NCI-H1694 (cell line): Measurements from ENCODE around the gene ZNF443.
A peak's percentile ranks its signal among the peaks of the same experiment; 100 is the strongest.
"Not testable (repeated sequence)": the region's sequence is repeated elsewhere in the genome, so short reads cannot be mapped to it uniquely, and the experiment has no call there.

Source experiments
- DNase-seq: peaks from one replicate; lab custom pipeline; 2025; lab: John Stamatoyannopoulos, UW

The ZNF443 gene

DNA sequence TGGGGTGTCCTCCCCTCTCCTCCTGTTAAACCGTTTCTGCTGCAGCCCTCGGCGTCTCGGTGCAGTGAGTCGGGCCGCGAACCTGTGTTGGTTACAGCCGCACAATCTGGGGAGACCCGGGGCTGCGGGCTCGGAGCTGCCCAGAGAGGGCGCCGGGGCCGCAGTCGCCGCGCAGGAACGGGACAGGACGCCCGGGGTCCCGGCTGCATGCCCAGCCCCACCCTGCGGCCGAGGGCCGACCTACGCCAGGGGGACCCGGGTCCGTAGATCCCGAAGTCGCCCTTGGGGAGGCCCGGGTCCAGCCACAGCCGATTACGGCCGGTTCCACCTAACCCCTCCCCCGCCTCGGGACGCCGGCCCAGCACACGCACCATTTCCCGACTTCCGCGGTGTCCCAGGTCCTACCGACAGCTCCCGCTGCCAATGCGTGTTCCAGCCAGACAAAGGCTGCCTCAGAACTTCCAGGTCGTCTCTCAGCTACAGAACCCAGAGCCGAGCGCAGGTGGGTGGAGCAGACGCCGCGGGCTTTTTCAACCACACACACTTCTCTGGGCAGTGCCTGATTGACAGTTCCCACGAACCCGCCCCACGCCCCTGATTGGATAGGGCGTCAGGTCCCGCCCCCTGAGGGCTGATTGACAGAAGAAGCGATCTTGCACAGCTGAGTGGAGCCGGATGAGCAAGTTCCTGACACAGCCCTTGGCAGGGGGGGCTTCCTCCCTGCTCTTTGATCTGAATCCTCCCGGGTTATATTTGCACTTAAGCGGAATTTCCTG lies at the start of gene ZNF443:
ZNF443 (minus strand) TSS at position 481 of the 776 bp plus-strand sequence; CDS start at position 374, 107 bp downstream.
- peak; percentile 94 for DNase-seq

- not testable (repeated sequence) for DNase-seq
Measured at GRCh38 chr19:12486265-12486783, 45.5 kb upstream of the ZNF443 start.

DNA sequence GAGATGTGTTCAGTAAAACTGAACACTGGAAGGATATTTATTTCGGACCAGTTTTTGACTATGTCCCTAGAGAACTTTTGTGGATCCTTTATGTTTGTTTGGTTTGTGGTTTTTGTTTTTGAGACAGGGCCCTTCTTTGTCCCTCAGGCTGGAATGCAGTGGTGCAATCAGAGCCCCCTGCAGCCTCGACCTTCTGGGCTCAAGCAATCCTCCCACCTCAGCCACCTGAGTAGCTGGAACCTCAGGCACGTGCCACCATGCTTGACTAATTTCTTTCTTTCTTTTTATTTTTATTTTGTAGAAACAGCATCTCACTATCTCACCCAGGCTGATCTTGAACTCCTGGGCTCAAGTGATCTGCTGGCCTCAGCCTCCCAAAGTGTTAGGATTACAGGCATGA lies 44.8 kb upstream of the ZNF443 start:
- no peak for DNase-seq

DNA sequence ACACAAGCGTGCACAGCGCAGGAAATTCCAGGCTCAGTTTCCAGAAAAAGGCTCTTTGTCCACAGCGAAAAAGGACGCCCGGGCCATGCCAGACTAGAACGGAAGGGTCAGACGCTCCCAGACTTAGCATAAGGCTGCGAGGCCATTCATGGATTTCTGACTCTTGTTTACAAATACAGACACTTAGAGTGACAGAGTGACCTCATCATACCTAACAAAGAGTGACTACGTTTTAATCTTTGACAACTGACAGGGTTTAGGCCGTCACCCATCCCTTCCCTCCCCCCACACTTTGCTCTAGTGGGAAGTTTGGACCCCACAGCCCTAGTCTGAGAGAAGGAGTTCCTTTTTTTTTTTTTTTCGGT lies 44.2 kb upstream of the ZNF443 start:
- no peak for DNase-seq

DNA sequence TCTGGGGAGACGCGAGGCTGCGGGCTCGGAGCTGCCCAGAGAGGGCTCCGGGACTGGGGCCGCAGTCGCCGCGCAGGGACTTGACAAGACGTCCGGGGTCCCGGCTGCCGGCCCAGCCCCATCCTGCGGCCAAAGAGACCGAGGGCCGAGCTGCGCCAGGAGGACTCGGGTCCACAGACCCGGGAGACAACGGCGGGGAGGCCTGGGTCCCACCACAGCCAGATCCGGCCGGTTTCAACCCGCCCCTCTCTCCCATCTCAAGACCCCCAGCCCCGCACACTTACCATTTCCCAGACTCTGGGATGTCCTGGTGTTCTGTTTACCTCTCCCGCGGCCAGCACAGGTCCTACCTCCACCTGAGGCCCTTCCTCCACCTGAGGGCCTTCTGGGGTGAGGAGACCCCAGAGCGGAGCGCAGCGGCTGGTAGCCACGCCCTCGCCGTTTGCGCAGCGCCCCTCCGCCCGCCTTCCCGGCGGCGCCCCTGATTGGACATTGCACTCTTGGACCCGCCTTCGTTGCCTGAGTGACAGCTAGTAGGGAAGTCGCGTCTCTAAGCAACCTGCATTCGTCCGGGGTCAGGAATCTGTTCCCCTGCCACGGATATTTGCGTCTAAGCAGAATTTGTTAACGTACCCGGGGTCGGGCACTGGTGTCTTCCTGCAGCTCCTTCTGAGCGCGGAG lies 43.7 kb upstream of the ZNF443 start, which contains the start of gene ZNF709:
ZNF709 (minus strand) TSS at position 446 of the 681 bp plus-strand sequence; CDS start at position 287, 159 bp downstream.
- DNase-seq: peak; percentile 47

- no peak for DNase-seq
Measured at GRCh38 chr19:12484011-12484370, 43.2 kb upstream of the ZNF443 start.

DNA sequence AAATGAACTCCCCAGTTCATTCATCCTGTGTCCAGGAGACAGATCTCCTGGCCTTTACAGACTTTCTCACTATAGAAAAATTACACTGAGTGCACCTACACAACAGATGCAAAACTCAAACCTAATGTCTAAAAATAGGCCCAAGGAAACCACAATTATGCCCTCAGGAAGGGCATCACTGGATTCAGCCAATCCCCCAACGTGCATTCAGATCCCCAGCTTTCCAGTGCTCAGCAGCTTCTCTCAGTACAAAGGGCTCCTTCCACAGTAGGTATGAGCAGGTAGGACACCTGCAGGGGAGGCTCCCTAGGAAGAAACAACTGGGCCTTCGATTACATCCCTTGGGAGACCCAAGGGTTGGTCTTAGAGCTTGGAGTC lies 41.7 kb upstream of the ZNF443 start:
- no peak for DNase-seq

DNA sequence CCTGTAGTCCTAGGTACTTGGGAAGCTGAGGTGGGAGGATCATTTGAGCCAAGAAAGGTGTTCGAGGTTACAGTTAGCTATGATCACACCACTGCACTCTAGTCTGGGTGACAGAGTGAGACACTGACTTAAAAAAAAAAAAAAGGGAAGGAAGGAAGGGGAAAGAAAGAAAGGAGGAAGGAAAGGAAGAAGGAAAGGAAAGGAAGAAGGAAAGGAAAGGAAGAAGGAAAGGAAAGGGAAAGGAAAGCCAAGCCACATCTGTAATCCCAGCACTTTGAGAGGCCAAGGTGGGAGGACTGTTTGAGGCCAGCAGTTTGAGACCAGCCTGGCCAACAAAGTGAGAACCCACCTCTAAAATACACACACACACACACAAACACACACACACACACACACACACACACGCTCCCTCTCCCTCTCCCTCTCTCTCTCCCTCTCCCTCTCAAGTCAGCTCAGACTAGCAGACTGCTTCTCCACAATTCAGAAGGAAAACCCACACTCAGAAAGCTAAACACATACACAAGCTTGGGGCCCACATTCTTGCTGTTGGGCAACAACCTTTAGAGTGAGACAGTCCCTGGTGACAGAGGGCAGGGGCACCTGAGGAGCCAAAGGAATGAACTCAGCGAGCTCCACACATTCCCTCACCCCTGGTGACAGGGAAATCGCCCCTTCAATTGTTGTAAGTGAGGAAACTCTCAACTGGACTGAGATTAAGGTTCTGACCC lies 41.1 kb upstream of the ZNF443 start:
- DNase-seq: no peak

GRCh38 chr19:12478234-12478941 lies 37.6 kb upstream of the ZNF443 start:
- DNase-seq: no peak

DNA sequence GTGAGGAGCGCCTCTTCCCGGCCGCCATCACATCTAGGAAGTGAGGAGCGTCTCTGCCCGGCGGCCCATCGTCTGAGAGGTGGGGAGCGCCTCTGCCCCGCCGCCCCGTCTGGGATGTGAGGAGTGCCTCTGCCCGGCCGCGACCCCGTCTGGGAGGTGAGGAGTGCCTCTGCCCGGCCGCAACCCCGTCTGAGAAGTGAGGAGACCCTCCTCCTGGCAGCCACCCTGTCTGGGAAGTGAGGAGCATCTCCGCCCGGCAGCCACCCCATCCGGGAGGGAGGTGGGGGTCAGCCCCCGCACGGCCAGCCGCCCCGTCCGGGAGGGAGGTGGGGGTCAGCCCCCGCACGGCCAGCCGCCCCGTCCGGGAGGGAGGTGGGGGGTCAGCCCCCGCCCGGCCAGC lies 26.8 kb upstream of the ZNF443 start:
- DNase-seq: not testable (repeated sequence)

GRCh38 chr19:12465211-12465610 lies 24.4 kb upstream of the ZNF443 start:
- no peak for DNase-seq

DNA sequence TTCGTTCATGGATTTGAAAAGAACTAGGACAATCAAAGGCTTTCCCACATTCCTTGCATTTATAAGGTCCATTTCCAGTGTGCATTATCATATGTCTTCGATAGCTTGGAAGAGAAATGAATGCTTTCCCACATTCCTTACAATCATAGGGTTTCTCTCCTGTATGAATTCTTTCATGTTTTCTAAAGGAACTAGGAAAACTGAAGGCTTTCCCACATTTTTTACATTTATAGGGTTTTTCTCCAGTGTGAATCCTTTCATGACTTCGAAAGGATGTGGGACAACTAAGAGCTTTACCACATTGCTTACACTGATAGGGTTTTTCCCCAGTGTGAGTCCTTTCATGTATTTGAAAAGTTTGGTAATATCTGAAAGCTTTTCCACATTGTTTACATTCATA lies 23.9 kb upstream of the ZNF443 start:
- no peak for DNase-seq

- DNase-seq: not testable (repeated sequence)
Measured at GRCh38 chr19:12464139-12464538, 23.3 kb upstream of the ZNF443 start.

DNA sequence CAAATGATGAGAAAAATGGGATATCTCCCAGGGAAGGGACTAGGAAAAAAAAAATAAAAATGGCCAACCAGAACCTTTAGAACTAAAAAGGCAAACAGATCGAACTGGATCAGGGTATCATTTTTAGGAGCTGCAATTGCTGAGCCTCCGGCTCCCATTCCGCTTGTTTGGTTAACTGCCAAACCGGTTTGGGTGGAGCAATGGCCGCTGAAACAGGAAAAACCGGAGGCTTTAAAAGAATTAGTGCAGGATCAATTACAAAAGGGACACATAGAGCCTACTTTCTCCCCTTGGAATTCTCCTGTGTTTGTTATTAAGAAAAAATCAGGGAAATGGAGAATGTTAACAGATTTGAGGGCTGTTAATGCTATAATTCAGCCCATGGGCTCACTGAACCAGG lies 12.7 kb upstream of the ZNF443 start:
- no peak for DNase-seq

- DNase-seq: no peak
Measured at GRCh38 chr19:12450844-12451243, 10.0 kb upstream of the ZNF443 start.

- no peak for DNase-seq
Measured at GRCh38 chr19:12448808-12449207, 8.0 kb upstream of the ZNF443 start.

DNA sequence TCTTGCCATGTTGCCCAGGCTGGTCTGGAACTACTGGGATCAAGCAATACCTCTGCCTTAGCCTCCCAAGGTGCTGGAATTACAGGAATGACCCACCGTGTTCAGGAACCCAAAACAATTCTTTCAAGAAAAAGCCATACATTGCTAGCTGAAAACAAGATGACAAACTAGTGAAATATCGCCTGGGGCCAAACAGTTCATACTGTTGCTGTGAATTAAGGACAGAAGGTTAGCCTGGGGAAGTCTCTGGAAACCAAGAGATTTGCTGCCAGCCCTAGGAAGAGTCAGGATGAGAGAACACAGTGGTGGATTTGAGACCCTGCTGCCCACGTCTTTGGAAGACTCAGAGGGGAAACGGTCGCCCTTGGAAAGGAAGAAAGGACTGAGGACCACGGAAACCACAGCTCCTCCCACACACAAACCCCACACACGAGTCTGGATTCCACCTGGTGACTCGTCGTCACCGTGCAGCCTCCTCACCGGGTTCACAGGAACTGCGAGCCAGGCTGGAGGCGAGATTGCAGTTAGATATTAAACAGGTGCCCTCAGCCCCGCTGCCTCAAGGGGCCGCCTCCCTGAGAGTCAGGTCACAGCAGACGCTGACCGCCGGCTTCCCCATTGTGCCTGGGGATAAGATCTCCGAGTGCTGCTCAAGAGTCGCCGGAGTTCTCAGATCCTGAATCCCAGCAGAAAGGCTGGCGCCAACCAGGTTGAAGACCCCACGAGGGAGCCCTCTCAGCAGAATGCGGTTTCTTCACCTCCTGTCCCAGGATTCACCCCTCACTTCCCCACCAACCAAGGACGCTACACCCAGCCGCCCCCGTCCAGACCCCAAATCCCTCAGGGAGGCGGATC lies 908 bp downstream of the ZNF443 start:
- not testable (repeated sequence) for DNase-seq

DNA sequence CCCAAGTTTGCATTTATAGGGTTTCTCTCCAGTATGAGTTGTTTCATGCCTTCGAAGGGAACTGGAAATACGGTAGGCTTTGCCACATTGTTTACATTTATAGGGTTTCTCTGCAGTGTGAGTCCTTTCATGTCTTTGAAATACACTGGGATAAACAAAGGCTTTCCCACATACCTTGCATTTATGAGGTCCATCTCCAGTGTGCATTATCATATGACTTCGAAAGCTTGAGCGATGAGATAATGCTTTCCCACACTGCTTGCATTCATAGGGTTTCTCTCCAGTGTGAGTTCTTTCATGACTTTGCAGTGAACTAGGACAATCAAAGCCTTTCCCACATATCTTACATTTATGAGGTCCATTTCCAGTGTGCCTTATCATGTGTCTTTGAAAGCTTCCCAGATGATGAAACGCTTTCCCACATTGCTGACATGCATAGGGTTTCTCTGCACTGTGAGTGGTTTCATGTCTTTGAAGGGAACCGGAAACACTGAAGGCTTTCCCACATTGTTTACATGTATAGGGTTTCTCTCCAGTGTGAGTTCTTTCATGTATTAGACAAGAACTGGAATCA lies 10.0 kb downstream of the ZNF443 start:
- not testable (repeated sequence) for DNase-seq

- no peak for DNase-seq
Measured at GRCh38 chr19:12425888-12426274, 14.9 kb downstream of the ZNF443 start.

- DNase-seq: no peak
Measured at GRCh38 chr19:12425236-12425887, 15.5 kb downstream of the ZNF443 start.
